Tibial nerve (tissue), 4 donors: ENCODE data around the gene SMG6. TPM values are rescaled to one million over a fixed set of nuclear protein-coding genes. Genes with fewer than 3 reads are reported as not detected.

Experiments used
- DNase-seq, 2 donors: peaks; one replicate each; pipeline ENCODE4 v3.0.0-alpha.2; 2019; ENCODE audit warnings: low spot score in 2 of 2
- H3K27ac ChIP-seq, 4 donors: fragments of 200-600 bp; sonication (generic) in 3 of 4; one replicate each; pipeline ENCODE4 v1.5.1; 2017 to 2019; ENCODE audit warnings: mild to moderate bottlenecking in 1 of 4
- H3K27me3 ChIP-seq, 2 donors: fragments of 200-600 bp; sonication (generic) in 1 of 2; one replicate each; pipeline versions ENCODE4 v1.5.1 to v1.6.0; 2017 to 2019
- H3K36me3 ChIP-seq, 3 donors: fragments of 200-600 bp; sonication (generic); one replicate each; pipeline ENCODE4 v1.5.1; 2018 to 2019
- H3K4me1 ChIP-seq, 4 donors: fragments of 200-600 bp; sonication (generic) in 3 of 4; one replicate each; pipeline ENCODE4 v1.5.1; 2017 to 2019
- H3K4me3 ChIP-seq, 4 donors: fragments of 200-600 bp; sonication (generic) in 3 of 4; one replicate each; pipeline ENCODE4 v1.5.1; 2017 to 2019; ENCODE audit warnings: mild to moderate bottlenecking in 1 of 4, moderate library complexity in 1 of 4
- H3K9me3 ChIP-seq, 4 donors: fragments of 200-600 bp; sonication (generic) in 3 of 4; one replicate each; pipeline ENCODE4 v1.5.1; 2017 to 2019
- CTCF ChIP-seq, 5 experiments: fragments of 200-600 bp in 3 of 5; fragments of 450-650 bp in 2 of 5; sonication (generic) in 3 of 5; IDR thresholded peaks; one replicate each; pipeline ENCODE4 v1.5.1; 2016 to 2019; ENCODE audit warnings: antibody characterized with exemption in 5 of 5, mild to moderate bottlenecking in 3 of 5, moderate library complexity in 2 of 5
- EP300 ChIP-seq, 2 donors: sonication (generic); formaldehyde crosslinking; IDR thresholded peaks; one replicate each; pipeline ENCODE4 v1.6.1; 2017; ENCODE audit warnings: antibody characterized with exemption in 2 of 2, mild to moderate bottlenecking in 1 of 2
- POLR2A ChIP-seq, 2 donors: fragments of 450-650 bp; IDR thresholded peaks; one replicate each; pipeline ENCODE4 v1.6.1; 2017; ENCODE audit warnings: antibody characterized with exemption in 2 of 2, mild to moderate bottlenecking in 2 of 2, moderate library complexity in 2 of 2
- WGBS, 2 donors: methylation state at CpG; one replicate each; pipeline ENCODE4 v1.1.5; 2018; 5-methylcytosine and 5-hydroxymethylcytosine counted together
- total RNA-seq, 4 donors: library from RNA; depleted of rRNA; stranded (reverse); fragments of >200 nt; gene quantifications; one replicate each; pipeline ENCODE4 v1.1.0, GENCODE V29; 2016

The SMG6 gene
- total RNA-seq, 4 donors from 2014 or later: 29.5 to 86.5 (median 40.1) TPM

GRCh38 chr17:2344528-2344927 is 40.9 kb upstream of the SMG6 start:
- no peaks in the 10 kb centered on the region for H3K9me3 ChIP-seq
- no peaks in the 10 kb centered on the region for H3K4me1 ChIP-seq
- peaks cover 0 to 48% (median 0%) of the 10 kb centered on the region in 3 donors for H3K36me3 ChIP-seq
- H3K4me3 ChIP-seq: no peak overlapping the region
- DNase-seq: no peak
- whole genome bisulfite sequencing, 2 donors: 87% methylated on average over 10 of the region's 10 CpGs
- no peaks in the 10 kb centered on the region for H3K27me3 ChIP-seq
- no peak for TF ChIP-seq POLR2A (IDR thresholded peaks at IDR 0.05)
- TF ChIP-seq CTCF (IDR thresholded peaks at IDR 0.05): no peak
- TF ChIP-seq EP300 (IDR thresholded peaks at IDR 0.05): no peak
- no peak overlapping the region for H3K27ac ChIP-seq

GRCh38 chr17:2343421-2343820 is 39.8 kb upstream of the SMG6 start:
- Histone ChIP-seq H3K36me3 (peaks cover 0 to 48% (median 0%) of the 10 kb centered on the region in 3 donors), H3K9me3 (no peaks in the 10 kb centered on the region), H3K27me3 (no peaks in the 10 kb centered on the region), H3K4me3 (no peak overlapping the region), H3K27ac (no peak overlapping the region), H3K4me1 (peaks cover 0 to 7% (median under 1%) of the 10 kb centered on the region in 4 donors)
- TF ChIP-seq POLR2A (IDR thresholded peaks at IDR 0.05): no peak
- no peak for TF ChIP-seq EP300 (IDR thresholded peaks at IDR 0.05)
- TF ChIP-seq CTCF (IDR thresholded peaks at IDR 0.05): no peak
- 77 to 81% methylated on average over 5 of the region's 5 CpGs for WGBS, 2 donors
- no peak for DNase-seq

- Histone ChIP-seq H3K9me3 (no peaks in the 10 kb centered on the region), H3K36me3 (peaks cover 0 to 36% (median 0%) of the 10 kb centered on the region in 3 donors), H3K27ac (peak overlapping the region in 3 of 4 donors; percentile 85 to 93 (median 87)), H3K4me1 (peaks cover 0 to 32% (median 12%) of the 10 kb centered on the region in 4 donors), H3K27me3 (no peaks in the 10 kb centered on the region), H3K4me3 (peak overlapping the region; percentile 55 to 91 (median 68))
- DNase-seq: no peak
- TF ChIP-seq CTCF (IDR thresholded peaks at IDR 0.05) (no peak), POLR2A (IDR thresholded peaks at IDR 0.05) (no peak), EP300 (IDR thresholded peaks at IDR 0.05) (no peak)
- 26 to 33% methylated on average over 5 of the region's 5 CpGs for WGBS, 2 donors
Observed at GRCh38 chr17:2338315-2338657, 34.7 kb upstream of the SMG6 start.

GRCh38 chr17:2337544-2338314 is 34.1 kb upstream of the SMG6 start:
- peaks cover 0 to 32% (median 12%) of the 10 kb centered on the region in 4 donors for H3K4me1 ChIP-seq
- no peak for DNase-seq
- no peaks in the 10 kb centered on the region for H3K9me3 ChIP-seq
- TF ChIP-seq POLR2A (IDR thresholded peaks at IDR 0.05) (peak in 1 of 2 donors; percentile 52), CTCF (IDR thresholded peaks at IDR 0.05) (no peak)
- H3K36me3 ChIP-seq: peaks cover 0 to 39% (median 5%) of the 10 kb centered on the region in 3 donors
- H3K27me3 ChIP-seq: no peaks in the 10 kb centered on the region
- WGBS, 2 donors: 2 to 3% methylated on average over 12 to 46 of the region's 92 CpGs
- peak overlapping the region; percentile 55 to 91 (median 68) for H3K4me3 ChIP-seq
- H3K27ac ChIP-seq: peak overlapping the region in 3 of 4 donors; percentile 85 to 93 (median 87)

- WGBS, 2 donors: 1% methylated on average over 21 to 34 of the region's 77 CpGs
- TF ChIP-seq POLR2A (IDR thresholded peaks at IDR 0.05): no peak
- no peak for TF ChIP-seq CTCF (IDR thresholded peaks at IDR 0.05)
- TF ChIP-seq EP300 (IDR thresholded peaks at IDR 0.05): no peak
- peak in 1 of 2 donors; percentile 25 for DNase-seq
Observed at GRCh38 chr17:2336852-2337543, 33.4 kb upstream of the SMG6 start, which contains the start of gene SGSM2. Gene SGSM2, plus strand, starts transcription at chr17:2337501. Its CDS starts 188 bp downstream, at chr17:2337689.

More at GRCh38 chr17:2336852-2337543, 33.4 kb upstream of the SMG6 start, which contains the start of gene SGSM2:
- Histone ChIP-seq H3K9me3 (no peaks in the 10 kb centered on the region), H3K27ac (peak within 1 kb of the TSS; percentile 64 to 93 (median 86)), H3K4me3 (peak within 1 kb of the TSS; percentile 55 to 91 (median 68)), H3K4me1 (peaks cover 0 to 32% (median 12%) of the 10 kb centered on the region in 4 donors), H3K36me3 (peaks cover under 1 to 42% (median 8%) of the 10 kb centered on the region in 3 donors), H3K27me3 (no peaks in the 10 kb centered on the region)
